IPS-18c (cell line): ENCODE measurements around the gene KDM6A.
"Not testable (repeated sequence)": the region's sequence is repeated elsewhere in the genome, so short reads cannot be mapped to it uniquely, and the experiment has no call there.

Experiments used
- H3K4me3 ChIP-seq: 2 replicates; pipeline ENCODE4 v1.7.0; 2013; ENCODE audit warnings: low read depth, mild to moderate bottlenecking, low read length, moderate library complexity; ENCODE audit not compliant: insufficient read depth
- H3K9me3 ChIP-seq: one replicate; pipeline ENCODE4 v1.6.1; 2013; ENCODE audit warnings: mild to moderate bottlenecking, low read length, moderate library complexity; ENCODE audit not compliant: control insufficient read depth, insufficient read depth

The KDM6A gene

DNA sequence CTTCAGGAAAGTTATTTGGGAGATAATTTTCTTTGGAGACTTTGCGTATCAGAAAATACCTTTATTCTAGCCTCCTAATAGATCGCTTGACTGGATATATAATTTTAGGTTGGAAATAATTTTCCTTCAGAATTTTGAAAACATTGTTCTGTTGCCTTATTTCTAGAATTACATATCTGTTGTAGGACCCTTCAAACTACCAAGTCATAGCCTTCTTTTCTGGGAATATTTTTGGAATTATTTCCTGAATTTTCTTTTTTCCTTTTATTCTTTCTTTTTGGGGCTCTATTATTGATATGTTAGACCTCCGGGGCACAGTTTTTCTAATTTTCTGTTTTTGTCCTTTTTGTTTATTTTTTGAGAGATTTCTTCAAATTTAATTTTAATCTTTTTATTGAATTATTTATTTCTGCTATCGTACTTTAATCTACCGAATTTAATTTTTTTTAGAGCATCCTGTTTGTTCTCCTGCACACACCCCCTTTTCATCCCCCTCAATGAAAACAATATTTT, 100.5 kb downstream of the KDM6A start:
- H3K9me3 ChIP-seq = peaks cover 9% of the 10 kb centered on the region

DNA sequence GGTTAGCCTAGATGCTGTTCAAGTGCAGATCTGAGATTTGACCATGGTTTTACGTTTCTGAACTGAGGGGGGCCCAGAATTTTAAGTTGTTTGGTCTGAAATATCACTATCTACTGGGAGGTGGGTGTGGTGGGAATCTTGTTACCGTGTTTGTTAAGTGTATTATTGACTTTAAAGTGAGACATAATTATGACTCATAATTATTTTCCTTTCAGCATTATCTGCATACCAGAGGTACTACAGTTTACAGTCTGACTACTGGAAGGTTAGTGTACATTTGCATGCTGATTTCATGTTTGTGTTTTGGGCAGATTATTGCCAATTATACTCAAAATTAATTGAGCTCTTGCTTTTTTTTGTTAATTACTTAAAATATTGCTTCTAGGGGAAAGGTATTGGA, 101.5 kb downstream of the KDM6A start:
- H3K9me3 ChIP-seq = peaks cover 10% of the 10 kb centered on the region

More for the DNA sequence above, 100.5 kb downstream of the KDM6A start:
- no peak overlapping the region for H3K4me3 ChIP-seq

DNA sequence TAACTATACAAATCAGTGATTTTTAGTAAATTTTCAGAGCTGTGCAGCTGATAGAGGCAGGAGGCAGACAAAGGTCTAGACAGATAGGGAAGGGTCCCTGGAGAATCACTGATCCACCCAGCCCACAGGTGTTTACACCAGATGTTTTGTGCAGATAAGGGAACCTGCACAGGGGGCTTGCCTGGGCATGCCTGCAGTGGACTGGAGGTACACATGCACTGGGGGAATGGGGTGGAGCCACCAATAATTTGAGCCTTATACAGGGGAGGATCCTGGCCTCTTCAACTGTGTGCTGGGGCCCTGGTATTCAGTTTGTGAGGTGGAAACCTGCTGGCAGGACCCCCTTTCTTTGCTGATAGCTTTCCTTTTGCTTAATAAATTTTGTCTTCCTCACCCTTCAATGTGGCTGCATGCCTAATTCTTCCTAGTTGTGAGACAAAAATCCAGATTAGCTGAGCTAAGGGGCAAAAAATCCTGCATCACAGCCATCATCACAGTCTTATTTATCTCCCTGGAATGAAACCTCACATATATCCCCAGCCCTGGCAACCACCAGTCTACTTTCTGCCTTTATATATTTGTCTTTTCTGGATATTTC, 102.8 kb downstream of the KDM6A start:
- Histone ChIP-seq H3K9me3 (peaks cover 7% of the 10 kb centered on the region), H3K4me3 (no peak overlapping the region)

More for the DNA sequence above, 101.5 kb downstream of the KDM6A start:
- no peak overlapping the region for H3K4me3 ChIP-seq

DNA sequence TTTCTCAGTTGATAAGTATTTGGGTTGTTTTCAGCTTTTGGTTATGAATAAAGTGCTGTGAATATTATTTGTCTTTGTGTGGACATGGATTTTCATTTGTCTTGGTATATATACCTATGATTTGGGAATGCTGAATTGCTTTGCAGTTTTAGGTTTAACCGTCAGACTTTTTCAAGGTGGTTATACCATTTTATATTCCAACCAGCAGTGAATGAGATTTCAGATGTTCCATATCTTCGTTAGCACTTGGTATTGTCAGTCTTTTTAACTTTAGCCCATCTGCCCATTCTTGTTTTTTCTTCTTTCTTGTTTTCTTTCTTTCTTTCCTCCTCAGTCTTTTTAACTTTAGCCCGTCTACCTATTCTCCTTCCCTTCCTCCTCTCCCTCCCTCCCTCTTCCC, 106.0 kb downstream of the KDM6A start:
- peaks cover 5% of the 10 kb centered on the region for H3K9me3 ChIP-seq
- no peak overlapping the region for H3K4me3 ChIP-seq

DNA sequence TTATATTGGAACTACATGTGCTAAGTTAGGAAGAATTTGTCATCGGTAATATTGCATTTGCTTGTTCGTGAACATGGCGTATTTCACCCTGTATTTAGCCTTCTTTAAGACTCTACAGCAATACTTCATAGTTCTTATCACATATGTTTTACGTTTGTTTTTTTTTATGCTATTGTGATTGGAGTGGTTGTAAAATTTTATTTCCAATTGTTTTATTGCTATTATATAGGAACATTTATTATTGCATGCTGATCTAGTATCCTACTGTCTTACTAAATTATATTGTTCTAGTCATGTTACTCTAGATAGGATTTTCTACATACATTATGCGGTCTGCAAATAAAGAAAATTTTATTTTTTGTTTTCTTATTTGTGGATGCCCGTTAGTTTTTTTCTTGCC, 107.4 kb downstream of the KDM6A start:
- Histone ChIP-seq H3K4me3 (no peak overlapping the region), H3K9me3 (peaks cover 5% of the 10 kb centered on the region)

DNA sequence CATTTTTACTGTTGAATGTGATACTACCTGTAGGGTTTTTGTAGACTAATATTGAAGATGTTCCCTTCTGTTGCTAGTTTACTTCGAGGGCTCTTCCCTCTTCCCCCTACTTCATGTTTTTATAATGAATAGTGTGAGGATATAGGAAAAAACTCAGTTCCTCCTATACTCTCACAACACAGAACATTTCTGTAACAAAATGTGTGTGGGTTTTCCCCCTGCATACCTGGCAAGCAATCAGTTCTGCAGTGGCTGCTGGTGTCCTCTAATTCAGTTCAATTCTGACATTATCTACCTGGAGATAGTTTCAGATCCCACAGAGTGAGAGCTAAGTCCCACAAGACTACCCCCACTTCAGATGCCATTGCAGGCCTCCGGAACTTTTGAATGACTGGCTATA, 107.9 kb downstream of the KDM6A start:
- no peak overlapping the region for H3K4me3 ChIP-seq
- H3K9me3 ChIP-seq = peaks cover 5% of the 10 kb centered on the region

DNA sequence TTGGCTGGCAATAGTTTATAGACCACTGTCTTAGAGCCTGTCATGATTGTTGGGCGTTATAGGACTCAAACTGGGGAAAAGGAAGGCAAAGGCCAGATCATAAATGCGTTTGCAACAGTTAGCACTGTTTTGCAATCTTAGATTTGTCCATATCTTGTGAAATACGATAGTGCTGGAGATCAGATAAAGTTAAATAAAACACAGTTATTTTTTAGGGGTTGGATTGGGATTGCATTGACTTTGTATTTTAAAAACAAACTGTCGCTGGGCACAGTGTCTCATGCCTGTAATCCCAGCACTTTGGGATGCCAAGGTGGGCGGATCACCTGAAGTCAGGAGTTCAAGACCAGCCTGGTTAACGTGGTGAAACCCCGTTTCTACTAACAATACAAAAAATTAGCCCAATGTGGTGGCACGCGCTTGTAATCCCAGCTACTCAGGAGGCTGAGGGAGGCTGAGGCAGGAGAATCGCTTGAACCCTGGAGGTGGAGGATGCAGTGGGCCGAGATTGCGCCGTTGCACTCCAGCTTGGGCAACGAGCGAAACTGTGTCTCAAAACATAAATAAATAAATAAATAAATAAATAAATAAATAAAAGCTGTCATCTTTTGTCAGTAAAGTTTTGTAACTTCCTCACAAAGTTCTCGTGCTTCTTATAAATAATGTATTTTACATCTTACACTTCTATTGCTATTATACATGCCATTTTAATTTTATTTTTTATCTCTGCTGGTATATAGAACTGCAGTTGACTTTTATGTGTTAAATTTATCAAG, 117.2 kb downstream of the KDM6A start:
- H3K4me3 ChIP-seq = no peak overlapping the region
- H3K9me3 ChIP-seq = peaks cover 4% of the 10 kb centered on the region

DNA sequence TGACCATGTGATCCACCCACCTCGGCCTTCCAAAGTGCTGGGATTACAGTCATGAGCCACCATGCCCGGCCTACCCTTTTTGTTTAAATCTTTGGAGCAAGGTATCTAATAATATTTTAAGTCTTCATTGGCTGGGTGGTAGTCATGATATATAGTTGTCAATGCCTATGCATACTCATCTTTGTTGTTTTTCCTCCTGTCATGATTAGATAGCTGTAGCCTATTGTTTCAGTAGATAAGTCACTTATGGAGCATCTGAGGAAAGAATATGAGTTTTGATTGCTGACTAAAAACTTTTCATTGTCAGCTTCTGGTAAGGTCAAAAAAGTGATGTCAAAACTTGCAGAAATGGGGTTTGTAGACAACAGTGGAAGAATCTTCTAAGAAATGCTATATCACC, 119.8 kb downstream of the KDM6A start:
- peaks cover 4% of the 10 kb centered on the region for H3K9me3 ChIP-seq
- H3K4me3 ChIP-seq = no peak overlapping the region

DNA sequence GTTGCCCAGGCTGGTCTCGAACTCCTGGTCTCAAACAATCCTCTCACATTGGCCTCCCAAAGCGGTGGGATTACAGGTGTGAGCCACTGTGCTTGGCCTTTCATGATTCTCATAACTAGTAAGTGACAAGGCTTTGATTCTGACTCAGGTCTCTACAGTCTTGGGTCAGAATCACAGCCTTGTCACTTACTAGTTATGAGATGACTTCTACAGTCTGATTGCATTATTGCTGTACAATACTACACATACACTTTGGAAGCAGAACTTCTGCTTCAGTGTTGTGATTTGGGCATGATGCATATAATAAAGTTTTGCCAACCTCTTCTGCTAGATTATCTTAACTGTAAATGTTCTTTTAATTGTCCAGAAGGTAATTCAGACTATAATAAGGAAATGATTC, 123.3 kb downstream of the KDM6A start:
- Histone ChIP-seq H3K9me3 (peaks cover 2% of the 10 kb centered on the region), H3K4me3 (no peak overlapping the region)

DNA sequence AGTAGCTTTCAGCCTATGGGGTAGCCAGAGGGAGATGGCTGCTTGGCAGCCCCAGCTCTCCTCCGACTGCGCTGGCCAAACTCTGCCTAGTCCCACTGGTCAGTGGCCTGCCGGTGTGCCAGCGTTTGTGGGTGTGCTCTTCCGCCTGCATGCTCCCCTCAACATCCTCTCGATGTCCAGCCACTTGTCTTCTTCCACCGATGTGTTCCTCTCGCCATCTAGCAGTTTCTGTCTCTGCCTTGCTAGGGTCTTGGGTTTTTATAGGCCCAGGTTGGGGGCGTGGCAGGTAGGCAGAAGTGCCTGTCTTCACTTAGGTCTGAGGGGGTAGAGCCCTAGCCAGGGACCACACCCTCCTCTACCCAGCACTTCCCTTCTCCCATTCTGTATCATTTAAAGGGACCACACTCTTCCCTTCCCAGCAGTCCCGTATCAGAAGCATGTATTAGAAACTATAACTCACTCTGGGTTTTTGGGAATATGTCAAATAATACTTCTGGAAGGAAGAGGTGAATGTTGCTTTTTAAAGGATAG, 124.4 kb downstream of the KDM6A start:
- Histone ChIP-seq H3K4me3 (no peak overlapping the region), H3K9me3 (peaks cover 2% of the 10 kb centered on the region)

DNA sequence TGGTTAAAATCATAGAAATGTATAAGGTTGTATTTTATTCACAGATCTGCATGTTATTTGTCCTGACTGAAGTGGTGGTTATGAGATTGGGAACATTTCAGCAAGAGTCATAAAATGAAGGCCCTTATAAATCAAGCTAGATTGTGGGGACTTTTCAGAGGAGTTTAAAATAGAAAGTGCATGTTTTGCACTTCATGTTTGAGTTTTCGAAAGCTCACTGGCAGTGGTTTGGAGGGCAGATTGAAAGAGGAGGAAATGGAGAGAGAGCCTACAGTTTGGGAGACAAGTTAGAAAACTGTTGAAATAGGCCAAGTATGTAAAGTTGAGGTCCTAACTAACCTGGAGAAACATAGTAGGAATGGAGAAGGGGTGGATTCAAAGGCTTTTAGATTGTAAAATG, 124.9 kb downstream of the KDM6A start:
- Histone ChIP-seq H3K4me3 (no peak overlapping the region), H3K9me3 (peaks cover 2% of the 10 kb centered on the region)

DNA sequence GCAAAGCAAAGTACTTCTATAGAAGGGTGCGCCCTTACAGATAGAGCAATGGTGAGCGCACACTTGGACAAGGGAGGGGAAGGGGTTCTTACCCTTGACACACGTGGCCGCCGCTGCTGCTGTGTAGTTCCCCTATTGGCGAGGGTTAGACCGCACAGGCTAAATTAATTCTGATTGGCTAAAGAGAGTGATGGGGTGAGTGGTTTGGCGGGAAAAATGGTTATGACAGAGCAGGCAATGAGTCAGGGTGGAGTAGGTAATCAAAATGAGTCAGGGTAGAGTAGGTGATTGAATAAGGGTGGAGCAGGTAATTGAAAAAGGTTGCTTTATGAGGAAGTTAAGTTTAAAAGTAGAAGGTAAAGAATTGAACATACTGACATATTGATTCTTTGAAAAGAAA, 126.2 kb downstream of the KDM6A start:
- not testable (repeated sequence) for H3K9me3 ChIP-seq, H3K4me3 ChIP-seq

DNA sequence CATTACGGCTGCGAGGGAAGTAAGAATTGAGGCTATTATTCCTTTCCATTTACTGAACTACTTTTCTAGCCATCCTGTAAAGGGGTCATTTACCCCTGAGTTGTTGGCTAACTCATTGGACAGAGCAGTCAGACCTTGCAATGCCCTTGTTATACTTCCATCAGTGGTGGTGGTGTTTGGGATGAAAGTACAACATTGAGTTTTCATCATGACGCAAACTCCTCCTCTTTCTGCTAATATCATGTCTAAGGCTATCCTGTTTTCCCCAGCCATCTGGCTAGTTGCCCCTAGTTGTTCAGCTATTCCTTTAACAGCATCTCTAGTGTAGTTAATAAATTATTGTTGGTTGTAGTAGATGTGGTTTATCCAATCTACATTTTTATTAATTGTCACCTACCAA, 126.9 kb downstream of the KDM6A start:
- not testable (repeated sequence) for H3K9me3 ChIP-seq, H3K4me3 ChIP-seq

DNA sequence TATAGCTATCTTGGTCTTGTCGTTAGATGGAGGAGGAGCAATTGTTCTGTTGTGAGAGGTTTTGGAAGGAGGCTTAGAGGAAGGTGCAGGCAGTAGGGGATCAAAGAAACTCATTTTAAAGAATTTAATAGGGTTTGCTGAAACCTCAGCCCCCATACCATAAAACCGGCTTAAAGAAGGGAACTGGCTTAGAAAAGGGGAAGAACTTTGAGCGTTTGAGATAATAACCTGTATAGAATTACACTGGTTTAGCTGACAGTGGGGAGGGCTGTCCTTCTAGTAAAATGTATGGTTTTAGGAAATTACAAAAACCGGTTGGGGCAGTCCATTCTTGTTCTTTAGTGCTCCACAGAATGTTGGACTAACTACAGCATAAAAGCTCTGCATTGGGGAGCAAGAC, 128.1 kb downstream of the KDM6A start:
- Histone ChIP-seq H3K4me3 (no peak overlapping the region), H3K9me3 (peaks cover 6% of the 10 kb centered on the region)

DNA sequence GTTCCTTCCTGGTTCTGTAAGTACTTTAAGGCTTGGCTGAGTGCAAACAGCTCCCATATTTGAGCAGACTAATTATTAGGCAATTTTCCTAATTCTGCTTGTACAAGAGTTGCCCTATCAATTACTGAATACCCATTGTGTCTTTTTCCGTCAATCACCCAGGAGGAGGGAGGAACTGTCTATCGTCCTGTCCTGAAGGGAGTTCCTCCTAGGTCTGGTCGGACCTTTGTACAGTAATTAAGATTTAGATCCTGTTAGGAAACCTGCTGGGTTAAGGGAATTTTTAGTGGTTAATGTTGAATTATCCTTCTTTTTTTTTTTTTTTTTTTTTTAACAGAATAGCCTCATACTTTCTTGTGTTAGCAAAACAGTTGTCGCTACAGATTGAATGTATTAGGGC, 130.1 kb downstream of the KDM6A start:
- Histone ChIP-seq H3K9me3 (peaks cover 12% of the 10 kb centered on the region), H3K4me3 (no peak overlapping the region)

DNA sequence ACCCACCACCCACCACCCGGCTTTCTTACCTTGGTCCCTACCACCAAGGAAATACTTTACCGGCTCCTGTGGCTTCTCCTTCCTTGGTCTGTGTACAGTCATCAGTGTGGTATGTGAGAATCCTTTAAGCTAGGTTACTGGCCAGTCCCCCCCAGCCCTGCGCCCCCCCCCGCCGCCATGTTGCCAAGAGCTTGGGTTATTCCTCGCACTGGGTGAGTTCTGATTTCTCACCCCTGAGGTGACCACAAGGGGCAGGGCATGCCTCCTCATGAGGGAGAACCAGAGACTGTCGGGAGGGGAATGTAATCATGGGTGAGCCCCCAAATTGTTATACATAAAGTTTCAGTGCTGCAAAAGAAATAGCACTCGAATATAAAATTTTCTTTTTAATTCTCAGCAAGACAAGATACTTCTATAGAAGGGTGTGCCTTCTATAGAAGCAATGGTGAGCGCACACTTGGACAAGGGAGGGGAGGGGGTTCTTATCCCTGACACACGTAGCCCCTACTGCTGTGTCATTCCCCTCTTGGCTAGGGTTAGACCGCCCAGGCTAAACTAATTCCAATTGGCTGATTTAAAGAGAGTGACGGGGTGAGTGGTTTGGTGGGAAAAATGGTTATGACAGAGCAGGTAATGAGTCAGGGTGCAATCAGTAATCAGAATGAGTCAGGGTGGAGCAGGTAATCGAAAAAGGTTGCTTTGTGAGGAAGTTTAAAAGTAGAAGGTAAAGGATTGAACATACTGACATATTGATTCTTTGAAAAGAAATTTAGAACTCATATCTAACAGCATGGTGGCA, 133.2 kb downstream of the KDM6A start:
- Histone ChIP-seq H3K4me3 (no peak overlapping the region), H3K9me3 (peaks cover 9% of the 10 kb centered on the region)

DNA sequence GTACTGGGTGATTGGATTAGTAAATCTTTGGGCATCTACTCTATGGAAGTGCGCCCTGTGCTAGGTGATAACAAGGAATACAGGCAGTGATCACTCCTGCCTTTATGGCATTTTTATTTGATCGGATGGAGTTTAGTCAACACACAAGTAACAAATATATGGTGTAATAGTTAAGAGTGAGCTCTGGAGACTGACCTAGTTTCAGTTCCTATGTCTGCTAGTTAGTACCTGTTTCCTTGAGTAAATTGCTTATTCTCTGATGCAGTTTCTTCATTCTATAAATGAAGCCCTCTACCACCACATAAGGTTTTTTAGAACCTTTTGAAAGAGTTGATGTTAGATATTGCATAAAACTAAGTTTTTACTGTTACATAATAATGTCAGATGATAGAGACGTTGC, 134.6 kb downstream of the KDM6A start:
- Histone ChIP-seq H3K4me3 (no peak overlapping the region), H3K9me3 (peaks cover 9% of the 10 kb centered on the region)
